HUES48 (cell line): Measurements from ENCODE around the gene ARHGAP24.

Experiments used
- H3K27ac ChIP-seq: one replicate; pipeline ENCODE4 v1.7.0; 2013; ENCODE audit warnings: low read depth, low read length, inconsistent platforms
- H3K27me3 ChIP-seq: 2 replicates; pipeline ENCODE4 v1.6.1; 2013; ENCODE audit warnings: mild to moderate bottlenecking, low read length; ENCODE audit not compliant: control insufficient read depth, insufficient read depth
- H3K36me3 ChIP-seq: 2 replicates; pipeline ENCODE4 v1.6.1; 2013; ENCODE audit warnings: low read length; ENCODE audit not compliant: control insufficient read depth, insufficient read depth
- H3K4me1 ChIP-seq: 2 replicates; pipeline ENCODE4 v1.6.1; 2013; ENCODE audit warnings: mild to moderate bottlenecking, low read length; ENCODE audit not compliant: control insufficient read depth, insufficient read depth
- H3K4me3 ChIP-seq: 2 replicates; pipeline ENCODE4 v1.5.1; 2013; ENCODE audit warnings: mild to moderate bottlenecking, low read depth, low read length
- H3K9ac ChIP-seq: 2 replicates; pipeline ENCODE4 v1.6.1; 2013; ENCODE audit warnings: mild to moderate bottlenecking, low read depth, low read length, moderate library complexity
- H3K9me3 ChIP-seq: 2 replicates; pipeline ENCODE4 v1.6.1; 2013; ENCODE audit warnings: low read length; ENCODE audit not compliant: control insufficient read depth, insufficient read depth

Gene ARHGAP24

GRCh38 chr4:86044593-86044985, 569.6 kb downstream of the ARHGAP24 start:
- Histone ChIP-seq H3K4me3 (no peak overlapping the region), H3K27ac (no peak overlapping the region), H3K36me3 (no peaks in the 10 kb centered on the region), H3K9me3 (no peaks in the 10 kb centered on the region), H3K9ac (no peak overlapping the region), H3K4me1 (peaks cover 6% of the 10 kb centered on the region; the same call in 1 of the 2 replicates), H3K27me3 (no peaks in the 10 kb centered on the region)

DNA sequence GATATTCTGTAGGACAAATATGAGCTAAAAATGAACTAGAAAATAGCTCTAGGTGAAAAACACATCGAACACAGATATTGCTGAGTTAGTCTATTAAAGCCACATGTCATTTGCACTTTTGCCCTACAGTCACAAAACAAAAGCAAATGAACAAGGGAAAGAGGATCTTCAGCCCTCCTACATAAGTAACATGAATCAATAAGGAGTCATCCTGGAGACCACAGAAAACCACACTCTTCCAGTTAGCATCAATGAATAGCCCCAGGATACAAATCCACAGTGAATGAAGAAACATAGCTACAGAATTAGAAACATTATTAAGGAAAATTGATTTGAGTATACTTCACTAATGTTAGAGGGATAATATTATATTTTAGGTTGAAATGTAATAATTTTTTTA, 573.5 kb downstream of the ARHGAP24 start:
- Histone ChIP-seq H3K36me3 (no peaks in the 10 kb centered on the region), H3K4me1 (peaks cover 6% of the 10 kb centered on the region; the same call in 1 of the 2 replicates), H3K27me3 (no peaks in the 10 kb centered on the region), H3K9me3 (no peaks in the 10 kb centered on the region), H3K4me3 (no peak overlapping the region), H3K9ac (no peak overlapping the region), H3K27ac (no peak overlapping the region)

DNA sequence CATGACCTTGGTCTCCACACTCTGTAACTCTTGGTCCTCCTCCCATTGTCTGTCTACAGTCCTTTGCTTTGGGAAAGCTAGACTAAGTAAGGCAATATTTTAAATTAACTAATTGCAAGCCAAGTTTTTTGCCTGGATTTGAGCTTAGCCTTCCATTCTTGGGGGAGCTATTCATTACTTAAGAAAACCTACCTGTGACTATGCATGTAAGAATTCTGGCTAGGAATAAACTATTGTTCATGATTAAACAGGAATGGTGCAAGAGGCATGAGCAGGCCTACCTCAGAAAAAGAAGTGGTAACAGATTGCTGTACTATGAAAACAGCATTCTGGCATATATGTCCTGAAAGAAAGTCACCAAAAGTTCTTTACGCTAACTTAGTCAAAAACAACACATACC, 575.5 kb downstream of the ARHGAP24 start:
- H3K4me1 ChIP-seq = peaks cover 4% of the 10 kb centered on the region; the same call in 1 of the 2 replicates
- H3K9me3 ChIP-seq = no peaks in the 10 kb centered on the region
- no peak overlapping the region for H3K27ac ChIP-seq
- H3K36me3 ChIP-seq = no peaks in the 10 kb centered on the region
- H3K9ac ChIP-seq = no peak overlapping the region
- H3K27me3 ChIP-seq = no peaks in the 10 kb centered on the region; the same call in 1 of the 2 replicates
- no peak overlapping the region for H3K4me3 ChIP-seq
